ENCODE measurements around the gene PTPRG.

The PTPRG gene

GRCh38 chr3:61704807-61705206 is 143.4 kb downstream of the PTPRG start:
- TF ChIP-seq FOXM1 (IDR thresholded peaks at IDR 0.05; ENCODE audit: borderline replicate concordance, low read depth), result no peak
- peak; percentile 20; the same call in 1 of the 2 replicates for TF ChIP-seq EP300 (IDR thresholded peaks at IDR 0.05; ENCODE audit: borderline replicate concordance)
- no peak for TF ChIP-seq ZBTB7A (IDR thresholded peaks at IDR 0.05; ENCODE audit: low read depth)
- TF ChIP-seq RAD21 (IDR thresholded peaks at IDR 0.05; ENCODE audit: low read depth), result no peak; the same call in 1 of the 2 replicates
- TF ChIP-seq NFIC (IDR thresholded peaks at IDR 0.05), result no peak
- TF ChIP-seq MAX (IDR thresholded peaks at IDR 0.05), result peak; percentile 26; the same call in 1 of the 2 replicates
- TF ChIP-seq TEAD4 (IDR thresholded peaks at IDR 0.05), result peak; percentile 49; the same call in 1 of the 2 replicates
- peak; percentile 38; the same call in 1 of the 2 replicates for TF ChIP-seq REST (IDR thresholded peaks at IDR 0.05; ENCODE audit: low read depth)
- TF ChIP-seq TCF12 (IDR thresholded peaks at IDR 0.05; ENCODE audit: low read depth), result peak; percentile 17; the same call in 1 of the 2 replicates

- TF ChIP-seq TEAD4 (IDR thresholded peaks at IDR 0.05) (no peak), RAD21 (IDR thresholded peaks at IDR 0.05; ENCODE audit: low read depth) (no peak), ZBTB7A (IDR thresholded peaks at IDR 0.05; ENCODE audit: low read depth) (no peak), CEBPB (IDR thresholded peaks at IDR 0.05) (no peak), TCF12 (IDR thresholded peaks at IDR 0.05; ENCODE audit: low read depth) (no peak), EGR1 (IDR thresholded peaks at IDR 0.05) (no peak)
Measured at GRCh38 chr3:61707492-61707891, 146.1 kb downstream of the PTPRG start.

GRCh38 chr3:61714225-61714624 is 152.9 kb downstream of the PTPRG start:
- TF ChIP-seq USF1 (IDR thresholded peaks at IDR 0.05) (no peak), MAX (IDR thresholded peaks at IDR 0.05) (no peak), ZBTB7A (IDR thresholded peaks at IDR 0.05; ENCODE audit: low read depth) (no peak), EGR1 (IDR thresholded peaks at IDR 0.05) (no peak), CEBPB (IDR thresholded peaks at IDR 0.05) (no peak), RAD21 (IDR thresholded peaks at IDR 0.05; ENCODE audit: low read depth) (no peak), TEAD4 (IDR thresholded peaks at IDR 0.05) (no peak), YY1 (IDR thresholded peaks at IDR 0.05; ENCODE audit: low read depth) (no peak), TAF1 (IDR thresholded peaks at IDR 0.05; ENCODE audit: low read depth) (no peak), EP300 (IDR thresholded peaks at IDR 0.05; ENCODE audit: borderline replicate concordance) (no peak), FOXM1 (IDR thresholded peaks at IDR 0.05; ENCODE audit: borderline replicate concordance, low read depth) (no peak), TCF12 (IDR thresholded peaks at IDR 0.05; ENCODE audit: low read depth) (no peak)

GRCh38 chr3:61715886-61716527 is 154.6 kb downstream of the PTPRG start:
- TF ChIP-seq CEBPB (IDR thresholded peaks at IDR 0.05) (no peak), TAF1 (IDR thresholded peaks at IDR 0.05; ENCODE audit: low read depth) (no peak), TEAD4 (IDR thresholded peaks at IDR 0.05) (no peak), ZBTB7A (IDR thresholded peaks at IDR 0.05; ENCODE audit: low read depth) (no peak), YY1 (IDR thresholded peaks at IDR 0.05; ENCODE audit: low read depth) (no peak), NFIC (IDR thresholded peaks at IDR 0.05) (no peak), TCF12 (IDR thresholded peaks at IDR 0.05; ENCODE audit: low read depth) (no peak), FOXM1 (IDR thresholded peaks at IDR 0.05; ENCODE audit: borderline replicate concordance, low read depth) (no peak), MAX (IDR thresholded peaks at IDR 0.05) (no peak), REST (IDR thresholded peaks at IDR 0.05; ENCODE audit: low read depth) (no peak), EP300 (IDR thresholded peaks at IDR 0.05; ENCODE audit: borderline replicate concordance) (no peak), RAD21 (IDR thresholded peaks at IDR 0.05; ENCODE audit: low read depth) (no peak), EGR1 (IDR thresholded peaks at IDR 0.05) (no peak), CREB1 (IDR thresholded peaks at IDR 0.05; ENCODE audit: low read depth) (no peak), USF1 (IDR thresholded peaks at IDR 0.05) (no peak)

GRCh38 chr3:61718565-61718964 is 157.2 kb downstream of the PTPRG start:
- no peak for TF ChIP-seq NFIC (IDR thresholded peaks at IDR 0.05)
- no peak for TF ChIP-seq ZBTB7A (IDR thresholded peaks at IDR 0.05; ENCODE audit: low read depth)
- TF ChIP-seq YY1 (IDR thresholded peaks at IDR 0.05; ENCODE audit: low read depth), result no peak
- TF ChIP-seq CREB1 (IDR thresholded peaks at IDR 0.05; ENCODE audit: low read depth), result no peak
- no peak for TF ChIP-seq MAX (IDR thresholded peaks at IDR 0.05)
- no peak for TF ChIP-seq TCF12 (IDR thresholded peaks at IDR 0.05; ENCODE audit: low read depth)
- no peak for TF ChIP-seq REST (IDR thresholded peaks at IDR 0.05; ENCODE audit: low read depth)
- TF ChIP-seq CEBPB (IDR thresholded peaks at IDR 0.05), result no peak
- no peak for TF ChIP-seq USF1 (IDR thresholded peaks at IDR 0.05)
- no peak for TF ChIP-seq TAF1 (IDR thresholded peaks at IDR 0.05; ENCODE audit: low read depth)
- no peak for TF ChIP-seq RAD21 (IDR thresholded peaks at IDR 0.05; ENCODE audit: low read depth)
- no peak for TF ChIP-seq FOXM1 (IDR thresholded peaks at IDR 0.05; ENCODE audit: borderline replicate concordance, low read depth)
- TF ChIP-seq TEAD4 (IDR thresholded peaks at IDR 0.05), result no peak
- no peak for TF ChIP-seq EP300 (IDR thresholded peaks at IDR 0.05; ENCODE audit: borderline replicate concordance)
- no peak for TF ChIP-seq EGR1 (IDR thresholded peaks at IDR 0.05)
